HG03066 (cell line): ENCODE measurements around the gene PHACTR2.

Experiments
- ATAC-seq: cut with Tn5 transposase; IDR thresholded peaks from one replicate; pipeline ENCODE4 v1.9.1; 2021; ENCODE audit warnings: low read depth; ENCODE audit not compliant: unreplicated experiment

The PHACTR2 gene

GRCh38 chr6:143696664-143697000 lies 18.9 kb downstream of the PHACTR2 start:
- ATAC-seq, result no peak

GRCh38 chr6:143697076-143697800 lies 19.5 kb downstream of the PHACTR2 start:
- no peak for ATAC-seq

GRCh38 chr6:143698329-143698728 lies 20.6 kb downstream of the PHACTR2 start:
- ATAC-seq, result no peak

- no peak for ATAC-seq
Measured at GRCh38 chr6:143698759-143699429, 21.1 kb downstream of the PHACTR2 start.

GRCh38 chr6:143699430-143699825 lies 21.7 kb downstream of the PHACTR2 start:
- ATAC-seq, result no peak

- ATAC-seq, result no peak
Measured at GRCh38 chr6:143700684-143701348, 23.1 kb downstream of the PHACTR2 start.

- ATAC-seq, result no peak
Measured at GRCh38 chr6:143701349-143702234, 23.8 kb downstream of the PHACTR2 start.

GRCh38 chr6:143705569-143705968 lies 27.8 kb downstream of the PHACTR2 start:
- no peak for ATAC-seq

- no peak for ATAC-seq
Measured at GRCh38 chr6:143707697-143708096, 29.9 kb downstream of the PHACTR2 start.

- ATAC-seq, result no peak
Measured at GRCh38 chr6:143708889-143709288, 31.1 kb downstream of the PHACTR2 start.

- no peak for ATAC-seq
Measured at GRCh38 chr6:143711714-143712113, 33.9 kb downstream of the PHACTR2 start.

- ATAC-seq, result no peak
Measured at GRCh38 chr6:143718472-143718871, 40.7 kb downstream of the PHACTR2 start.

- ATAC-seq, result no peak
Measured at GRCh38 chr6:143721642-143722041, 43.9 kb downstream of the PHACTR2 start.

GRCh38 chr6:143724876-143725275 lies 47.1 kb downstream of the PHACTR2 start:
- no peak for ATAC-seq

- no peak for ATAC-seq
Measured at GRCh38 chr6:143726015-143726647, 48.4 kb downstream of the PHACTR2 start.

GRCh38 chr6:143727035-143727434 lies 49.3 kb downstream of the PHACTR2 start:
- ATAC-seq, result no peak

GRCh38 chr6:143731789-143732188 lies 54.0 kb downstream of the PHACTR2 start:
- ATAC-seq, result no peak

GRCh38 chr6:143732536-143732935 lies 54.8 kb downstream of the PHACTR2 start:
- ATAC-seq, result no peak

- no peak for ATAC-seq
Measured at GRCh38 chr6:143733510-143733909, 55.7 kb downstream of the PHACTR2 start.

GRCh38 chr6:143734641-143735063 lies 56.9 kb downstream of the PHACTR2 start:
- ATAC-seq, result no peak
